Inflammatory macrophage treated with lipopolysaccharide for 4 hours (primary cell): Measurements from ENCODE around the gene ERLIN1.
"Not testable (repeated sequence)": the region's sequence is repeated elsewhere in the genome, so short reads cannot be mapped to it uniquely, and the experiment has no call there.

Experiments used
- DNase-seq: peaks from one replicate; pipeline ENCODE4 v3.0.0-alpha.2; 2020

The ERLIN1 gene

DNA sequence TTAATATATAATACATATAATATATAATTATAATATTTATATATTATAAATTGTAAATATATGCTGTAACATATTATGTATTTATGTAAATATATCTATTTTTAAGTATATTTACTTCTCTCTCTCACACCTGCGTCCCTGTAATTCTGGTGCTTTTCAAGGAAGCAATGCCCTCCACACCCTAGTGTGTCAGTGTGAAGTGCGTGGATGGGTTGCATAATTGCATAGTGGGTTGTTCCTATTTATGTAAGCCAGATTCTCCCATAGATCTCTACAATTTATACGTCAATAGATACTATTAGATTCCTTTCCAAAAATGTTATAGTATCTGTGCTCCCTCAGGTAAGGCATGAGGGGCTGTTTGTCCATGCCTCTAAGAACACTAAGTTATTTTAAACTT lies 54.3 kb downstream of the ERLIN1 start:
- no peak for DNase-seq

- DNase-seq: no peak
Observed at GRCh38 chr10:100130831-100131230, 55.0 kb downstream of the ERLIN1 start.

DNA sequence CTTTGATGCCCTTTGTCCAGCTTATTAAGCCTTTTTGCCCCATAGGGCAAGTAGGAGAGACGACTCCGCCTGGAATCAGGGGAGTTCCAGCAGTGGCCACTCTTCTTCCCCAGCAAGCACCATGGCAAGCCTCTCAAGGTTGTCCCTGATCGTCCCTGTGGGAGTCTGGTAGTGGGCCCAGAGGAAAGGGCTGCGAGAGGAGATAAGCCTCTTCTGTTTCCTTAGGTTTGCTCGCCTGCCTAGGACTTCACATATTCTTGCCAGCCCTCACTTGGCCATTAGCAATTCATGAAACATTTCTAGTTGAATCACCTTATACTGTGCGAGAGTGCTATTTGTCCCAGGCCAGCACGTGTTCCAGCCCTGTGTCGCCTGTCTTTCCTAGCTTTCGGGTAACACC lies 56.4 kb downstream of the ERLIN1 start:
- no peak for DNase-seq

DNA sequence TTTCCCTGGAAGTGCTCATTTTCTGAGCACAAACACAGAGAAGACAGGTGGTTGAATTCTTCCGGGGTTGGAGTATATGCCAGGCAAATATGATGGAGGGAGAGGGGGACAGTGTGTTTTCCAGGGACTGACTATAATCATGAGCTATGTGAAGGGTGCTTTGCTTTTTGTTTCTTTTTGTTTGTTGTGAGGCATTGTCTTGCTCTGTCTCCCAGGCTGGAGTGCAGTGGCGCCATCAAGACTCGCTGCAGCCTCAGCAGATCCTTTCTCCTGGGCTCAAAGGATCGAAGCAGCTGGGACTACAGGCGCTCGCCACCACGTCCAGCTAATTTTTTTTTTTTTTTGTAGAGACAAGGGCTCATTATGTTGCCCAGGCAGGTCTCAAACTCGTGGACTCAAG lies 56.9 kb downstream of the ERLIN1 start:
- no peak for DNase-seq

- DNase-seq: not testable (repeated sequence)
Observed at GRCh38 chr10:100125335-100125734, 60.5 kb downstream of the ERLIN1 start.

DNA sequence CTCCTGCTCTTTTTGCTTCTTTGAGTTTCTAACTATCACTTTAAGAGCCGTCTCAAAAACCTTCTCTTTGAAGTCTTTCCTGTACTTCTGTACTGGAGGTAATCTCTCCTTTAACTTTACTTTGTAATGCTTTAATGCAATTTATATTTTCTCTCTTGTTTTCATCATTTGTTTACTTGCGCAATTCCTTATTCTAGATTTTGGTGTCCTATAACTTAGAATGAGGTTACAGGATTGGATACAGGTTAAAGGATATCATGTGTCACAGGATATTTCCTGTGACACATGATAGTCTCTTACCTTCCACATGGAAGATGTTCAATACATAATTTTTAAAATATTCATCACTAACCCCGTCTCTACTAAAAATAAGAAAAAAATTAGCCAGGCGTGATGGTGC lies 61.7 kb downstream of the ERLIN1 start:
- no peak for DNase-seq

DNA sequence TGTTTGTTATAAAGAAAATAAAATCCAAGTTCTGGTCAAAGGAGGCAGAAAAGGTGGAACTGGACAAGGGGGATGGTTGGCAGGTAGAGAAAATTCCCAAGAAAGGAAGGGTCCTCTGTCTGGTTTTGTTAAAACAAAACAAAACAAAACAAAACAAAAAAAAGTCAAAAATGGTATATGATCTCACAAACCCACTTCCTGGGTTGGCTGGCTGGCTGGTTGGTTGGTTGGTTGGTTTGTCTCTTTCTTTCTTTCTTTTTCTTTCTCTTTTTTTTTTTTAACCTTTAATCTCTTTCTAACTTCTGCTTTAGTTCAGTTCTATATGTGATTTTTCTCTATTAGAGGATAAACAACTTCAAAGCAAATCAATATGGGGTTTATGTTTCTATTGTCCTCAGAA lies 63.0 kb downstream of the ERLIN1 start:
- DNase-seq: no peak

DNA sequence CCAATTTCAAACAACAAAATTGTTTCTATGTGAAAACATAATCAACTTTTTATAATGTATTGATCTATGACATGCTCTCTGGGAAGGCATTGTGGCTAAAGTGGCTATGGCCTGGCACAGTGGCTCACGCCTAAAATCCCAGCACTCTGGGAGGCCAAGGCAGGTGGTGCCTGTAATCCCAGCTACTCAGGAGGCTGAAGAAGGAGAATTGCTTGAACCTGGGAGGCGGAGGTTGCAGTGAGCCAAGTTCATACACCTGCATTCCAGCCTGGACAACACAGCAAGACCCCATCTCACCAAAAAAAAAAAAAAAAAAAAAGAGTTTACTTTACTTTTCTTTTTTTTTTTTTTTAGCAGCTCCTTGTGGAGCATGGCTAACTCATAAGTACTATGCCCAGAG lies 65.3 kb downstream of the ERLIN1 start:
- DNase-seq: no peak

DNA sequence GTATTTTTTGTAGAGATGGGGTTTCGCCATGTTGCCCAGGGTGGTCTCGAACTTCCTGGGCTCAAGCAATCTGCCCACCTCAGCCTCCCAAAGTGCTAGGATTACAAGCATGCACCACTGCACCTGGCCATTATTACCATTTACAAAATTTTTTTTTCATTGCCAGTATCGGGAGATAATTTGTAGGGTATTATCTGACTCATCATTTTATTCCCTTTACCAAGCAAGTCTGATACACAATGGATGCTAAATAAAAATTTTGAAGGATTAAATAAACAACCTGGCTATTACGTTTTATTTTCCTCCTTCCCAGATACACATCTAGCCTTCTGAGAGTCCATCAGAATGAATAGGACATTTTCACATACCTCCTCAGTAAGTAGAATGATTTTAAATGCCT lies 66.1 kb downstream of the ERLIN1 start:
- no peak for DNase-seq

- no peak for DNase-seq
Observed at GRCh38 chr10:100114976-100115770, 70.7 kb downstream of the ERLIN1 start.

GRCh38 chr10:100114460-100114859 lies 71.4 kb downstream of the ERLIN1 start:
- DNase-seq: no peak

- DNase-seq: no peak
Observed at GRCh38 chr10:100109670-100110069, 76.2 kb downstream of the ERLIN1 start.

- no peak for DNase-seq
Observed at GRCh38 chr10:100106865-100107264, 79.0 kb downstream of the ERLIN1 start.

DNA sequence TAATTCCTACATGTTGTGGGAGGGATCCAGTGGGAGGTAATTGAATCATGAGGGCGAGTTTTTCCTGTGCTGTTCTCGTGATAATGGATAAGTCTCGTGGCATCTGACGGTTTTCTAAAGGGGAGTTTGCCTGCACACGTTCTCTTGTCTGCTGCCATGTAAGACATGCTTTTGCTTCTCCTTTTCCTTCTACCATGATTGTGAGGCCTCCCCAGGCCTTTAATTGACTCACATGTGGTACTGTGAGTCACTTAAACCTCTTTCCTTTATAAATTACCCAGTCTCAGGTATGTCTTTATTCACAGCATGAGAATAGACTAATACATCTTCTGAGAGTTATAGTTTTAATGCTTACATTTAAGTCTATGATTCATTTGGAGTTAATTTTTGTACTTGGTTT lies 81.5 kb downstream of the ERLIN1 start:
- no peak for DNase-seq

GRCh38 chr10:100103581-100103980 lies 82.2 kb downstream of the ERLIN1 start:
- DNase-seq: no peak

GRCh38 chr10:100101192-100102076 lies 84.4 kb downstream of the ERLIN1 start:
- DNase-seq: no peak

GRCh38 chr10:100100651-100101184 lies 85.1 kb downstream of the ERLIN1 start:
- DNase-seq: no peak
